Measurements from ENCODE around the gene ACTL10. TPM values are rescaled to one million over a fixed set of nuclear protein-coding genes. Genes with fewer than 3 reads are reported as not detected.
A peak's percentile ranks its signal among the peaks of the same experiment; 100 is the strongest.

Gene ACTL10
- total and polyA plus RNA-seq, 2 of the 13 experiments (the other 11 are each of a cell fraction or from before 2014, with no cell fraction given) = not detected

DNA sequence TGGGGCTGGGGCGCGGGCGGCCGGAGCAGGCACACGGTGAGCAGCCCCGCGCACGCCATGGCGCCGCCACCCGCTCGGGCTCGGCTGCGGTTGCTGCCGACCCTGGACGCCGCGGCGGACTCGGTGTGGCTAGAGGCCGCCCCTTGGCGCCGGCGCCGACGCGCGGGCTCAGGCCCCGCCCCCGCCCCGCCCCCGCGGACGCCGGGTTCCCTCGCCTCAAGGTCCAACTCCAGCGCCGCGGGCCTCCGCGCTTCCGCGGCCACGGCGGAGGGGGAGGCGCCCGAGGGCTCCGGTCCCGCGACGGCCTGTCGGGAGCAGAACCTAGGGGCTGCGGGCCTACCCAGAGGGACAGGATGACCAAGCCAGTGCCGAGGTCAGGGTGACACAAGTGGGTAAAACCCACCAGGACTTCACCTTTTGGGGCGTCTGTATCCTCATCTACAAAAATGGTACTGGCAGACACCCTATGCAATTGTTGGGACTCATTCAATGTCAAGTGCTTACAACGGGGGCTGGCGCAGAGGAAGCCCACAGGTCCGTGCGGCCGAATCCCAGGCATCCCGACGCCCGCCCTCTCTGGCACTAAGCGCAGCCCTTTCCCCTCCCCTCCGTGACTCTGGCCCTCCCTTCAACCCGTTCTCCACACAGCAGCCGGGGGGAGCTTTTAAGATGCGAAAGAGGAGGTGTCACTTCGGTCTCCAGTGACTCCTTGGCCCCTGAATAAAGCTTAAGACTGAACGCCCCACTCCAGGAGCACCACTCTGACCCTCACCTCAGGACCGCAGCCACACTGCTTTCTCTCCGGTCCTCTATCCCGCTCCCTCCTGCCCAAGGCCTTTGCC, 7.8 kb downstream of the ACTL10 start, which contains the start of gene NECAB3 (continued):
- TF ChIP-seq ZNF510 (CRISPR knock-in tag; IDR thresholded peaks at IDR 0.05; ENCODE audit: low read depth) (peak; percentile 93; the same call in 1 of the 2 replicates), CREM (IDR thresholded peaks at IDR 0.05) (0 out of 2 replicates have a peak, but pooled peaks have one; percentile 35), CREM (CRISPR knock-in tag; IDR thresholded peaks at IDR 0.05) (no peak), FOXM1 (CRISPR knock-in tag; IDR thresholded peaks at IDR 0.05) (no peak), ZFP41 (CRISPR knock-in tag; IDR thresholded peaks at IDR 0.05; ENCODE audit: borderline replicate concordance) (no peak; the same call in 1 of the 2 replicates), MIER2 (CRISPR knock-in tag; IDR thresholded peaks at IDR 0.05) (0 out of 2 replicates have a peak, but pooled peaks have one; percentile 55), ZSCAN30 (CRISPR knock-in tag; IDR thresholded peaks at IDR 0.05) (no peak), ZNF558 (CRISPR knock-in tag; IDR thresholded peaks at IDR 0.05; ENCODE audit: borderline replicate concordance) (no peak), HMG20B (CRISPR knock-in tag; conservative IDR thresholded peaks at IDR 0.05) (no peak), HNRNPK (IDR thresholded peaks at IDR 0.05; ENCODE audit: low read depth, low read length, poor library complexity, severe bottlenecking) (no peak), CC2D1A (CRISPR knock-in tag; IDR thresholded peaks at IDR 0.05) (no peak), MAFF (IDR thresholded peaks at IDR 0.05; ENCODE audit: low read depth, low read length) (no peak), ZNF776 (CRISPR knock-in tag; IDR thresholded peaks at IDR 0.05) (peak; percentile 83; the same call in 1 of the 2 replicates), ZBTB7B (CRISPR knock-in tag; IDR thresholded peaks at IDR 0.05) (peak; percentile 82; the same call in 1 of the 2 replicates), ZFP36 (IDR thresholded peaks at IDR 0.05; ENCODE audit: borderline replicate concordance, low read depth, low read length, partially characterized antibody) (no peak), SKI (IDR thresholded peaks at IDR 0.05; ENCODE audit: partially characterized antibody) (peak; percentile 92), ATF7 (IDR thresholded peaks at IDR 0.05) (no peak), ATF7 (CRISPR knock-in tag; IDR thresholded peaks at IDR 0.05) (peak; percentile 67; the same call in 1 of the 2 replicates), SALL1 (CRISPR knock-in tag; IDR thresholded peaks at IDR 0.05) (no peak; the same call in 1 of the 2 replicates), CENPX (CRISPR knock-in tag; IDR thresholded peaks at IDR 0.05) (no peak), ZFP82 (CRISPR knock-in tag; IDR thresholded peaks at IDR 0.05; ENCODE audit: borderline replicate concordance) (peak; percentile 99; the same call in 1 of the 2 replicates)
- TF ChIP-seq, protein P1, sequence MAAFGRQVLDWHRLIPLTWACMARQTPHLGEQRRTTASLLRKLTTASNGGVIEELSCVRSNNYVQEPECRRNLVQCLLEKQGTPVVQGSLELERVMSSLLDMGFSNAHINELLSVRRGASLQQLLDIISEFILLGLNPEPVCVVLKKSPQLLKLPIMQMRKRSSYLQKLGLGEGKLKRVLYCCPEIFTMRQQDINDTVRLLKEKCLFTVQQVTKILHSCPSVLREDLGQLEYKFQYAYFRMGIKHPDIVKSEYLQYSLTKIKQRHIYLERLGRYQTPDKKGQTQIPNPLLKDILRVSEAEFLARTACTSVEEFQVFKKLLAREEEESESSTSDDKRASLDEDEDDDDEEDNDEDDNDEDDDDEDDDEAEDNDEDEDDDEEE (CRISPR knock-in tag; IDR thresholded peaks at IDR 0.05) = peak; percentile 77; the same call in 1 of the 2 replicates
- TF ChIP-seq, protein P2, sequence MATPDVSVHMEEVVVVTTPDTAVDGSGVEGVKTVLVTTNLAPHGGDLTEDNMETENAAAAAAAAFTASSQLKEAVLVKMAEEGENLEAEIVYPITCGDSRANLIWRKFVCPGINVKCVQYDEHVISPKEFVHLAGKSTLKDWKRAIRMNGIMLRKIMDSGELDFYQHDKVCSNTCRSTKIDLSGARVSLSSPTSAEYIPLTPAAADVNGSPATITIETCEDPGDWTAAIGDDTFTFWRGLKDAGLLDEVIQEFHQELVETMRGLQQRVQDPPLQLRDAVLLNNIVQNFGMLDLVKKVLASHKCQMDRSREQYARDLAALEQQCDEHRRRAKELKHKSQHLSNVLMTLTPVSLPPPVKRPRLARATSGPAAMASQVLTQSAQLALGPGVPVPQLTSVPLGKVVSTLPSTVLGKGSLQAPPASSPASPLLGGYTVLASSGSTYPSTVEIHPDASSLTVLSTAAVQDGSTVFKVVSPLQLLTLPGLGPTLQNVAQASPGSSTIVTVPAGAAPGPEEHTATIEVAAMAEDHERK (CRISPR knock-in tag; IDR thresholded peaks at IDR 0.05; ENCODE audit: low read depth) = 0 out of 2 replicates have a peak, but pooled peaks have one; percentile 19
- TF ChIP-seq, protein P3, sequence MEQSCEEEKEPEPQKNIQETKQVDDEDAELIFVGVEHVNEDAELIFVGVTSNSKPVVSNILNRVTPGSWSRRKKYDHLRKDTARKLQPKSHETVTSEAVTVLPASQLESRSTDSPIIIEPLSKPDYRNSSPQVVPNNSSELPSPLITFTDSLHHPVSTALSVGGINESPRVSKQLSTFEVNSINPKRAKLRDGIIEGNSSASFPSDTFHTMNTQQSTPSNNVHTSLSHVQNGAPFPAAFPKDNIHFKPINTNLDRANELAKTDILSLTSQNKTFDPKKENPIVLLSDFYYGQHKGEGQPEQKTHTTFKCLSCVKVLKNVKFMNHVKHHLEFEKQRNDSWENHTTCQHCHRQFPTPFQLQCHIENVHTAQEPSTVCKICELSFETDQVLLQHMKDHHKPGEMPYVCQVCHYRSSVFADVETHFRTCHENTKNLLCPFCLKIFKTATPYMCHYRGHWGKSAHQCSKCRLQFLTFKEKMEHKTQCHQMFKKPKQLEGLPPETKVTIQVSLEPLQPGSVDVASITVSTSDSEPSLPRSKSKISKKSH (CRISPR knock-in tag; IDR thresholded peaks at IDR 0.05; ENCODE audit: borderline replicate concordance) = peak; percentile 89
- TF ChIP-seq, protein P4, sequence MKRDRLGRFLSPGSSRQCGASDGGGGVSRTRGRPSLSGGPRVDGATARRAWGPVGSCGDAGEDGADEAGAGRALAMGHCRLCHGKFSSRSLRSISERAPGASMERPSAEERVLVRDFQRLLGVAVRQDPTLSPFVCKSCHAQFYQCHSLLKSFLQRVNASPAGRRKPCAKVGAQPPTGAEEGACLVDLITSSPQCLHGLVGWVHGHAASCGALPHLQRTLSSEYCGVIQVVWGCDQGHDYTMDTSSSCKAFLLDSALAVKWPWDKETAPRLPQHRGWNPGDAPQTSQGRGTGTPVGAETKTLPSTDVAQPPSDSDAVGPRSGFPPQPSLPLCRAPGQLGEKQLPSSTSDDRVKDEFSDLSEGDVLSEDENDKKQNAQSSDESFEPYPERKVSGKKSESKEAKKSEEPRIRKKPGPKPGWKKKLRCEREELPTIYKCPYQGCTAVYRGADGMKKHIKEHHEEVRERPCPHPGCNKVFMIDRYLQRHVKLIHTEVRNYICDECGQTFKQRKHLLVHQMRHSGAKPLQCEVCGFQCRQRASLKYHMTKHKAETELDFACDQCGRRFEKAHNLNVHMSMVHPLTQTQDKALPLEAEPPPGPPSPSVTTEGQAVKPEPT (CRISPR knock-in tag; IDR thresholded peaks at IDR 0.05; ENCODE audit: low read depth) = no peak; the same call in 1 of the 2 replicates
